ENCODE results near the gene ADGRF5. TPM values are rescaled to one million over a fixed set of nuclear protein-coding genes. Genes with fewer than 3 reads are reported as not detected.

ADGRF5 gene
- total RNA-seq (2014; rRNA removed; shearing (Covaris generic)) (not detected in 2 replicates), total RNA-seq (2022) (not detected in 2 replicates), Bru-seq, nascent RNA (not detected), BruChase-seq, experiment 1, labeled RNA remaining after a 6-hour chase (not detected), BruChase-seq, experiment 2, labeled RNA remaining after a 2-hour chase (percentile 5 among the genes with signal in this experiment)
- long read RNA-seq: 0 reads

GRCh38 chr6:46921731-46922130 lies at the start of gene ADGRF5:
ADGRF5 (minus strand) TSS chr6:46921938; CDS start chr6:46906762, 15,176 bp downstream.
- no peak for TF ChIP-seq EZH2phosphoT487 (IDR thresholded peaks at IDR 0.05; ENCODE audit: borderline replicate concordance, low read depth, low read length)
- no peak for TF ChIP-seq CTCF (conservative IDR thresholded peaks at IDR 0.05; ENCODE audit: low read length)
- Histone ChIP-seq H3K4me3 (ENCODE audit: low read depth, low read length, poor library complexity, severe bottlenecking) (no peak within 1 kb of the TSS), H3K4me2 (ENCODE audit: low read length) (no peak within 1 kb of the TSS), H3K79me2 (ENCODE audit: insufficient read depth, low read depth, low read length) (no peaks in the 10 kb centered on the region), H3K9me3 (ENCODE audit: low read length) (no peaks in the 10 kb centered on the region), H3K9me2 (ENCODE audit: insufficient read depth, low read length) (no peaks in the 10 kb centered on the region), H2AFZ (ENCODE audit: low read length) (no peak within 1 kb of the TSS), H3K27ac (ENCODE audit: low read depth, low read length, poor library complexity, severe bottlenecking) (no peak within 1 kb of the TSS), H4K20me1 (ENCODE audit: insufficient read depth, low read length) (no peaks in the 10 kb centered on the region), H3K4me1 (ENCODE audit: insufficient read depth, low read length, poor library complexity, severe bottlenecking) (no peaks in the 10 kb centered on the region), H3K36me3 (ENCODE audit: insufficient read depth, low read length) (no peaks in the 10 kb centered on the region)
- intact Hi-C loops (cut with micrococcal nuclease; ENCODE audit: unreplicated experiment): no loop called here
- DNase-seq (ENCODE audit: low spot score): no peak
- ChIA-PET POLR2A (no interaction called here), CTCF (ENCODE audit: unreplicated experiment) (no interaction called here)
- no TSS peak for BruUV-seq (replicated peaks)

- POLR2A ChIA-PET: interaction anchor here (0.8 kb wide), 1 partner anchor 9 kb away, joined by 3 read pairs; no protein-coding TSS in a partner anchor
- no peaks in the 10 kb centered on the region for H4K20me1 ChIP-seq (ENCODE audit: insufficient read depth, low read length)
- no peak overlapping the region for H3K27ac ChIP-seq (ENCODE audit: low read depth, low read length, poor library complexity, severe bottlenecking)
- CTCF ChIA-PET (ENCODE audit: unreplicated experiment): no interaction called here
- TF ChIP-seq EZH2phosphoT487 (IDR thresholded peaks at IDR 0.05; ENCODE audit: borderline replicate concordance, low read depth, low read length) (no peak), CTCF (conservative IDR thresholded peaks at IDR 0.05; ENCODE audit: low read length) (no peak)
- H3K9me2 ChIP-seq (ENCODE audit: insufficient read depth, low read length): no peaks in the 10 kb centered on the region
- no peaks in the 10 kb centered on the region for H3K79me2 ChIP-seq (ENCODE audit: insufficient read depth, low read depth, low read length)
- no peak overlapping the region for H3K4me2 ChIP-seq (ENCODE audit: low read length)
- no peak overlapping the region for H3K4me3 ChIP-seq (ENCODE audit: low read depth, low read length, poor library complexity, severe bottlenecking)
- H2AFZ ChIP-seq (ENCODE audit: low read length): no peak overlapping the region
- no peak for DNase-seq (ENCODE audit: low spot score)
- H3K9me3 ChIP-seq (ENCODE audit: low read length): no peaks in the 10 kb centered on the region
- no peaks in the 10 kb centered on the region for H3K36me3 ChIP-seq (ENCODE audit: insufficient read depth, low read length)
- H3K4me1 ChIP-seq (ENCODE audit: insufficient read depth, low read length, poor library complexity, severe bottlenecking): no peaks in the 10 kb centered on the region
- intact Hi-C loops (cut with micrococcal nuclease; ENCODE audit: unreplicated experiment): no loop called here
- no TSS peak for BruUV-seq (replicated peaks)
Measured at GRCh38 chr6:46969206-46969605, 47.5 kb upstream of the ADGRF5 start.

GRCh38 chr6:46967826-46968349 lies 46.1 kb upstream of the ADGRF5 start:
- Histone ChIP-seq H3K9me2 (ENCODE audit: insufficient read depth, low read length) (no peaks in the 10 kb centered on the region), H3K27ac (ENCODE audit: low read depth, low read length, poor library complexity, severe bottlenecking) (no peak overlapping the region), H3K36me3 (ENCODE audit: insufficient read depth, low read length) (no peaks in the 10 kb centered on the region), H4K20me1 (ENCODE audit: insufficient read depth, low read length) (no peaks in the 10 kb centered on the region), H3K9me3 (ENCODE audit: low read length) (no peaks in the 10 kb centered on the region), H3K4me2 (ENCODE audit: low read length) (no peak overlapping the region), H3K4me3 (ENCODE audit: low read depth, low read length, poor library complexity, severe bottlenecking) (no peak overlapping the region), H3K79me2 (ENCODE audit: insufficient read depth, low read depth, low read length) (no peaks in the 10 kb centered on the region), H2AFZ (ENCODE audit: low read length) (no peak overlapping the region), H3K4me1 (ENCODE audit: insufficient read depth, low read length, poor library complexity, severe bottlenecking) (no peaks in the 10 kb centered on the region)
- intact Hi-C loops (cut with micrococcal nuclease; ENCODE audit: unreplicated experiment): no loop called here
- TF ChIP-seq CTCF (conservative IDR thresholded peaks at IDR 0.05; ENCODE audit: low read length) (no peak), EZH2phosphoT487 (IDR thresholded peaks at IDR 0.05; ENCODE audit: borderline replicate concordance, low read depth, low read length) (no peak)
- BruUV-seq (replicated peaks): no TSS peak
- ChIA-PET POLR2A (no interaction called here), CTCF (ENCODE audit: unreplicated experiment) (no interaction called here)
- DNase-seq (ENCODE audit: low spot score): no peak
